HG02943 (cell line): ENCODE results near the gene ZSWIM3.
A peak's percentile ranks its signal among the peaks of the same experiment; 100 is the strongest.
"Not testable (repeated sequence)": the region's sequence is repeated elsewhere in the genome, so short reads cannot be mapped to it uniquely, and the experiment has no call there.

Source experiments
- ATAC-seq: cut with Tn5 transposase; IDR thresholded peaks from one replicate; pipeline ENCODE4 v1.9.1; 2021; ENCODE audit warnings: mild to moderate bottlenecking, low read depth, moderate library complexity; ENCODE audit not compliant: unreplicated experiment

The ZSWIM3 gene

DNA sequence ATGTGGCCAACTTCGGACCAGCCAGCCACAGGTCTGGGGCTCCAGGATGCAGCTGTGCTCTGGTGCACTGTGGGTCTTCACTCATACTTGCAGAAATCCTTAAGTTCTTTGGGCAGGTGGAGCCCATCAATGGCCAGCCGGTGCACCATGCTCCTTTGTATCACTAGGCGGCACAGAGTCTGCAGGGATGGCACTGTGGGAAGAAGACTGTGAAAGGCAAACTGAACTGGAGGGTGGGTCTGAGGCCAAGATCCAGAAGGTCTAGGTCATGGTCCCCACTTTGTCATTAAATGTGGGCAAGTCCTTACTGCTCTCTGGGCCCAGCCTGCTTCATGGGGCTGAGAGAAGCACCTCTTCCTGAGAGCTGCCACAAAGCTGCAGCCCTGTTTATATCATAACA lies 31.3 kb downstream of the ZSWIM3 start:
- ATAC-seq, result no peak

DNA sequence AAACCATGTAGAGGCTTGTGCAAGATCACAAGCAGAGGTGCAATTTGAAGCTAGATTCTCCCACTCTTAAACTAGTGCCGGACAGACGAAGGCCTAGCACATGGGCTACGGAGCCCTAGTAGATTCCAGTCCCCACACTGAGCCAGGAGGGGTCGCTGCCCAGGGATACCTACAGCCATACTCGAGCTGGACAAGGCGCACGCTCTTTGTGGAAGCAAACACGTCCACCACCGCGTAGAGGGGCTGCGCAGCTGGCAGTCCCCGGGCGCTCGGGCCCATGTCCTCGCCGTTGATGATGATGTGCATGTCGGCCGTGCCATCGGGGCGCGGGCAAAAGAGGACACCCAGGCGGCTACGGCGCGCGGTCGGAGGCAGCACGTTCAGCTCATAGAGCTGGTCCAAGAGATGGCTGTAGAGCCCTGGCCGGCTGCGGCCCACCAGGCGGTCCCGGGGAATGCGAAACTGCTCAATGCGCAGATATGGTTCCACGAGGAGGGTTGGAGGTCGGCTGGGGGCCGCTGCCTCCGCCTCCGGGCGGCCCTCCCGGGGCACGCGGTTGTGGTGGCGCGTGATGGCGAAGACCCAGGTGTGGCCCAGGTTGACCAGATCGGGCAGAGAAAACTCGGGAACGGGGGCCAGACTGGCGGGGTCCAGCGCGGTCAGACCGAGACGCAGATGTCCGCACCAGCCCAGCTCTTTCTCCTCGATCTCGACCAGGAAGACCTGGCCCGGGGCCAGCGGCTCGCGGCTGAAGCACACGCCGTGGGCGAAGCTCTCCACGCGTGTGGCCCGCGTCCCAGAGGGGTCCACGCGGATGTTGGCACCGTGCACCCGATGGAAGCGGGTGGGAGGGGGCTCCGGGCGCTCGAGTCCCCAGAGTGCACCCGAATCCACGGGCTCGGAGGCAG lies 32.9 kb downstream of the ZSWIM3 start:
- ATAC-seq, result no peak

DNA sequence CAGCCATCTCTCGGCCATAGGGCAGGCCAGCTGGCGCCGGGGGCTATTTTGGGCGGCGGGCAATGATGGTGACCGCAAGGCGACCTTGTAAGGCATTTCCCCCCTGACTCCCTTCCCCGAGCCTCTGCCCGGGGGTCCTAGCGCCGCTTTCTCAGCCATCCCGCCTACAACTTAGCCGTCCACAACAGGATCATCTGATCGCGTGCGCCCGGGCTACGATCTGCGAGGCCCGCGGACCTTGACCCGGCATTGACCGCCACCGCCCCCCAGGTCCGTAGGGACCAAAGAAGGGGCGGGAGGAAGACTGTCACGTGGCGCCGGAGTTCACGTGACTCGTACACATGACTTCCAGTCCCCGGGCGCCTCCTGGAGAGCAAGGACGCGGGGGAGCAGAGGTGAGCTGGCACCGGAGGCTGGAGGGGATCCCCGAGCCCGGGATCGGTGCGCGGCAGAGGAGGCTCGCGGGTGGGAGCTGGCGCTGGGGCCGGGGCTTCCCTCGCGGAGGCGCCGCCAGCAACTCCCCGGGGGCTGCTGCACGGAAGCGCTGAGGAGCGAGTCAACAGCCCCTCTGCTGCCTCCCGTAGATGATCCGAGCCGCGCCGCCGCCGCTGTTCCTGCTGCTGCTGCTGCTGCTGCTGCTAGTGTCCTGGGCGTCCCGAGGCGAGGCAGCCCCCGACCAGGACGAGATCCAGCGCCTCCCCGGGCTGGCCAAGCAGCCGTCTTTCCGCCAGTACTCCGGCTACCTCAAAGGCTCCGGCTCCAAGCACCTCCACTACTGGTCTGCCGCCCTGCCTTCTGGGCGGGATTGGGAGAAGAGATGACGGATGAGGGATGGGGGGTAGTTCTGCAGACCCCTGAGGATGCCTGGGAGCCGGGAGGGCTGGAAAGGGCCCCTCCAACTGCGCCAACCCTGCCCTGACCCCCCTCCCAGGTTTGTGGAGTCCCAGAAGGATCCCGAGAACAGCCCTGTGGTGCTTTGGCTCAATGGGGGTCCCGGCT lies 33.9 kb downstream of the ZSWIM3 start, which contains the start of the genes CTSA and NEURL2:
Gene CTSA (plus strand): TSS at position 351 of the 999 bp plus-strand sequence. CDS start 234 bp downstream, at position 585.
Gene NEURL2 (minus strand): TSS at position 224 of the 999 bp plus-strand sequence. CDS start 217 bp downstream, at position 7.
- ATAC-seq, result peak; percentile 71

DNA sequence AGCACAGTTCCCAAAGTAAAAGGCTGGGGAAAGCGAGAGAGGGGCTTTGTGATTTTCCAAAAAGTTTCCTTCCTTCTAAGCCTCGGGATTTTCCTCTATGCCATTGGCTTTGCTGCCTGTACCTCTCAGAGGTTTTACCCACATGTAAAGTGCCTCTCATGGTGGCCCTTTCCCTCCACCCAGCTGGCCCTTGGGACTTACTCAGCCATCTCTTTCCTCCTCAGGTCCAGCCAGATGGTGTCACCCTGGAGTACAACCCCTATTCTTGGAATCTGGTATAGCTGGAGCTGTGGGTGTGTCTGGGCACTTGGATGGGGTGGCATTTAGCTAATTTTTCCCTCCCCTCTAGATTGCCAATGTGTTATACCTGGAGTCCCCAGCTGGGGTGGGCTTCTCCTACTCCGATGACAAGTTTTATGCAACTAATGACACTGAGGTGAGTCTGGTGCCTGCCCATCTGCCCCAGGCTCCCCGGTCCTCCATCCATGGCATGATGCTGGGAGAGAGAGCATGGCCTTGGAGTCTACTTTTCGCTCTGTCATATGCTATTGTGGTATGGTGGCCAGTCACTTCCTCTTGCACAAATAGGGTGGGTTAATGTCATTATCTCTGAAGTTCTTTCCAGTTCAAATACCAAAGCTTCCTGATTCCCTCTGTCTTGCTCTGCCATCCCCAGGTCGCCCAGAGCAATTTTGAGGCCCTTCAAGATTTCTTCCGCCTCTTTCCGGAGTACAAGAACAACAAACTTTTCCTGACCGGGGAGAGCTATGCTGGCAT lies 34.8 kb downstream of the ZSWIM3 start:
- no peak for ATAC-seq

DNA sequence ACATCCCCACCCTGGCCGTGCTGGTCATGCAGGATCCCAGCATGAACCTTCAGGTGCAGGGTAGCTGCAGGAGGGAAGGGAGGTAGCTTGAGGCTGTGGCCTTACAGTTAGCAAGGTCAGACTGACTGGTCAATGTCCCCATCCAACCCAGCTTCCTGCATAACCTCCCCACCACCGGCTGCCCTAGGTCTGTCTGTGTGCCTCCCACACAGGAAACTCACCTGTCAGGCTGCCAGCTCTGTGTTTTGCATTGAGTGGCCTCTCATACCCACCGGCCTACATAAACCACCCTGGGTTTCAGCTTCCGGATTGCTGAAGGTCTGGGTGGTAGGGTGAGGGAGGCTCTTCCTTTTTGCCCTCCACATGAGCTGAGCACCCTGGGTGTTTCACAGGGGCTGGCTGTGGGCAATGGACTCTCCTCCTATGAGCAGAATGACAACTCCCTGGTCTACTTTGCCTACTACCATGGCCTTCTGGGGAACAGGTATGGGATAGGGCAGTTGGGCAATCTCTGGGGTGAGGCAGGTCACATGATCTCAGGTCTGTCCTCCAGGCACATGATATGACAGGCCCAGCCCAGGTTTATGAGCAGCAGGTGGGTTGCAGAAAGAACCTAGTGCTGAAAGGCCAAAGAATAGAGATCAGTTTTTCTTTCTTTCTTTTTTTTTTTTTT lies 35.5 kb downstream of the ZSWIM3 start:
- ATAC-seq, result no peak

DNA sequence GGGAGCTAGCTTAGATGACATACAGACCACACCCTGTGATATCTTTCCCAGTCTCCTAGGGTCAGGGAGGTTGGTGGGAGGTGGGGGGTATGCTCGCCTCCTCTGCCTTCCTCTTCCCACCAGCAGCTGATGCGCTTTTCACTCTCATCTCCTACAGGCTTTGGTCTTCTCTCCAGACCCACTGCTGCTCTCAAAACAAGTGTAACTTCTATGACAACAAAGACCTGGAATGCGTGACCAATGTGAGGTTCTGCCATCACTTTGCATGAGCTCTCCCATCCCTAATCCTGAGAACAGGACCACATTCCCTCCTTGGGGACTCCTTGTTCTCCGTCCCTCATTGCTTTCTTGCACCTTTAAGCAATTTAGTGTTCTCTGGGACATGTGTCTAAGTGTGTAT lies 36.4 kb downstream of the ZSWIM3 start:
- no peak for ATAC-seq

DNA sequence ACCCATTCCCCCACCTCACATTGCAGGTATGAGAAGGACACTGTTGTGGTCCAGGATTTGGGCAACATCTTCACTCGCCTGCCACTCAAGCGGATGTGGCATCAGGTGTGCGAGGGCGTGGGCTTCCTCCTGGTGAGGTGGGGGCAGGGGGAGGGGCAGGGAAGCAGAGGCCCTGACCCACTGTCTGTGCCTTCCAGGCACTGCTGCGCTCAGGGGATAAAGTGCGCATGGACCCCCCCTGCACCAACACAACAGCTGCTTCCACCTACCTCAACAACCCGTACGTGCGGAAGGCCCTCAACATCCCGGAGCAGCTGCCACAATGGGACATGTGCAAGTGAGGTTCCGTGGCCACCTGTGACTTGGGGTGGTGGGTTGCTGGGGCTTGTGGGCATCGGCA lies 37.4 kb downstream of the ZSWIM3 start:
- no peak for ATAC-seq

DNA sequence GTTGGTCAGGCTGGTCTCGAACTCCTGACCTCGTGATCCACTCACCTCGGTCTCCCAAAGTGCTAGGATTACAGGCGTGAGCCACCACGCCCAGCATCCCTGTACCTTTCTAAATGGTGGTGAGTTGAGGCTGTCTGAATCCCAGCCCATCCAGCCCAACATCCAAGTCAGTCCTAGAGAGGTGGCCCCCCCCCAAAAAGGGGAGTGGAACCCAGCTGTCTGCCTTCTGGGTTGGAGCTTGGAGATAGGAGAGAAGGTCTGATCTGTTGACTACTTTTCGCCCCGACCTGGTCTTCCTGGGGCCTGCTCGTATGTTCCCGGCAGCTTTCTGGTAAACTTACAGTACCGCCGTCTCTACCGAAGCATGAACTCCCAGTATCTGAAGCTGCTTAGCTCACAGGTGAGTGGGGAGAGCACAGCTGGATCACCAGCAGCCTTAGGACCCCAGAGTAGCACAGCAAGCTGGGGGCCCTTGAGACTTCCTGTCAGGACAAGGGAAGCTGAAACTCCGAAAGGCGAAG lies 39.3 kb downstream of the ZSWIM3 start:
- no peak for ATAC-seq

DNA sequence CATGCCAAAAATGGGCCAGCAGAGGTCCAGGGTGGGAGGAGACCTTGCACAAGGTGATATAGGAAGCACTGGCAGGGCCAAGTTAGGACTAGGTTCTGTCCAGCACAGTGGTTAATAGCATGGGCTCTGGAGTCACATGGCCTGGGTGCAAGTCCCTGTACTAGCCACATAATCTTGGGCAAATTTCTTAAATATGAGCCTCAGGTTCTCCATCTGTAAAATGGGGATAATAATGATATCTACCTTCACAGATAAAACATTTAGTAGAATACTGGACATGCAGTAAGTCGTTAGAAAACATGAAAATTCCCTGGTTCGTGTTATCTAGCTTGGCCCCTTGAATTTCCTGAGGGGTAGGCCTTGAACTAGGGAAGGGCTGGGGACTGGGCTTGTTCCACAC lies 39.9 kb downstream of the ZSWIM3 start:
- no peak for ATAC-seq

DNA sequence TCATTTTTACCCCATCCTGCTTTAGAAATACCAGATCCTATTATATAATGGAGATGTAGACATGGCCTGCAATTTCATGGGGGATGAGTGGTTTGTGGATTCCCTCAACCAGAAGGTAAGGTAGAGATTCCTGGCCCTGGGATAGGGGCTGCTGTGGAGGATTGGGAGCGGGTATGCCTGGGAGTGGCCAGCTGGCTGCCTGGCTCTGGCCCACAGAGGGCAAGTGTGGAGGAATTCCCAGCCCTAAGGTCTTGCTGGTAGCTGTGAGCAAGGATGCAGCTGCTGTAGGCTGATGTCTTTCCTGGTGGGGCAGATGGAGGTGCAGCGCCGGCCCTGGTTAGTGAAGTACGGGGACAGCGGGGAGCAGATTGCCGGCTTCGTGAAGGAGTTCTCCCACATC lies 40.3 kb downstream of the ZSWIM3 start:
- ATAC-seq, result no peak

DNA sequence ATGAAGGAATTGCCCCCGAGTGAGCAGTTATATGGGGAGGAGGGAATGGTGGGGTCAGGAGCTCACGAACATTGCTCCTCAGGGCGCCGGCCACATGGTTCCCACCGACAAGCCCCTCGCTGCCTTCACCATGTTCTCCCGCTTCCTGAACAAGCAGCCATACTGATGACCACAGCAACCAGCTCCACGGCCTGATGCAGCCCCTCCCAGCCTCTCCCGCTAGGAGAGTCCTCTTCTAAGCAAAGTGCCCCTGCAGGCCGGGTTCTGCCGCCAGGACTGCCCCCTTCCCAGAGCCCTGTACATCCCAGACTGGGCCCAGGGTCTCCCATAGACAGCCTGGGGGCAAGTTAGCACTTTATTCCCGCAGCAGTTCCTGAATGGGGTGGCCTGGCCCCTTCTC lies 40.9 kb downstream of the ZSWIM3 start:
- no peak for ATAC-seq

DNA sequence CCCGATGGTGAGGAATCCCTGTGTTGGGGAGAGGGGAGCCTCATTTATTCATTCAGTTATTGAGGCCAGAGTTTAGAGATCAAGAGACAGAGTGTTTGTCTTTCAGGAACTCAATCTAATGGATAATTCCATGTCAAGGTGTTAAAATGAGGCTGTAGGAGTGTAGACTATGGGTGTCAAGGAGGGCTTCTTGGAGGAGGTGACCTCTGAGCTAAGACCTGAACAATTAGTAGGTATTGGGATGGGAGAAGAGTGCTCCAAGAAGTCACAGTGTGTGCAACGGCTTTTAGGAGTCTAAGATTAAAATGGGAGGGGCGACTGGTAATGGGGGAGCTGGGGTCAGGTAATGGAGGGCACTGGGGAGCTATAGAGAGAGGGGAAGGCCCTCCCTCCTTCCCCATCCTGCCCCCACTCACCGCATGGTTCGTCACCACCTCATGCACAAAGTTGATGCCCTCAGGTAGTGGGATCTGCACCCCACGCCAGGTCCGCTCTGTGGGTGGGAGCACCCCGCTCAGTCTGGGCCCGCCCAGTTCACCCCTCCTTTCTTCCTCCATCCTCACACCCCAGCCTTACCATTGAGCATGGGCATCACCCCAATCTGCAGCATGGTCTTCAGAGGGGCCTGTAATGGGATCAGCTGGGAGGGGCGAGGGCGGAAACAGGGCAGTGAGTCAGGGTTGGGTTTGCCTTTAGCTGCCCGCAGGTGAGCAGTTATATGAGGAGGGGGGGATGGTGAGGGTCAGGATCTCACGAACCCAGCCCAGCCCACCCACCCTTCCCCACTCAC lies 41.8 kb downstream of the ZSWIM3 start:
- ATAC-seq, result no peak

DNA sequence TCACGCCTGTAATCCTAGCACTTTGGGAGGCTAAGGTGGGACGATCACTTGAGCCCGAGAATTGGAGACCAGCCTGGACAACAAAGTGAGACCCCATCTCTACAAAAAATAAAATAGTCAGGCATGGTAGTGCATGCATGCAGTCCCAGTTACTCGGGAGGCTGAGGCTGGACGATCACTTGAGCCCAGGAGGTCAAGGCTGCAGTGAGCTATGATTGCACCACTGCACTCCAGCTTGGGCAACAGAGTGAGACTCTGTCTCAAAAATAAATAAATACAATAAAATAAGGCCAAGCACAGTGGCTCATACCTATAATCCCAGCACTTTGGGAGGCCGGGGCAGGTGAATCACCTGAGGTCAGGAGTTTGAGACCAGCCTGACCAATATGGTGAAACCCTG lies 43.9 kb downstream of the ZSWIM3 start:
- ATAC-seq, result not testable (repeated sequence)

DNA sequence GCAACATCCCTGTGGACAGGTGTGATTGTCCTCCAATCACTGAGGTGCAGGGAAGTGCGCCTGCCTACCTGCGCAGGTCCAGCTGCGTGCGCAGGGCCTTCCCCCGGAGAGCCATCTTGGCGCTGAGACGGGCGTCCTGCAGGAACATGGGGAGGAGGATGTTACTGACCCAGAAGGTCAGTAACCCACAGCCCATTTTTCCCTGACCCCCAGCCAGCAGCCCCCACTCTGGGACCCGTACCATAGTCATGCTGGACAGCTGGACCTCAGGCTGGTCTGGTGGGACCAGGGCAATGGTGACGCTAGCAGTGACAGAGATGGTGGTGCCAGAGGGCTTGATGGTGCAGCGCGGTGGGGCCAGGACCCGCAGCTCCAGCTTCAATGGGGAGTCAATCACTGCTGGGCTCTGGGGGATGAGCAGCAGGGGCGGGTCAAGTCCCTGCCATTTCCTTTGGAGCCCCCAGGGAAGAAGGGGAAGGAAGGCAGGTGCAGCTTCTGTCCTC lies 44.8 kb downstream of the ZSWIM3 start:
- ATAC-seq, result no peak

DNA sequence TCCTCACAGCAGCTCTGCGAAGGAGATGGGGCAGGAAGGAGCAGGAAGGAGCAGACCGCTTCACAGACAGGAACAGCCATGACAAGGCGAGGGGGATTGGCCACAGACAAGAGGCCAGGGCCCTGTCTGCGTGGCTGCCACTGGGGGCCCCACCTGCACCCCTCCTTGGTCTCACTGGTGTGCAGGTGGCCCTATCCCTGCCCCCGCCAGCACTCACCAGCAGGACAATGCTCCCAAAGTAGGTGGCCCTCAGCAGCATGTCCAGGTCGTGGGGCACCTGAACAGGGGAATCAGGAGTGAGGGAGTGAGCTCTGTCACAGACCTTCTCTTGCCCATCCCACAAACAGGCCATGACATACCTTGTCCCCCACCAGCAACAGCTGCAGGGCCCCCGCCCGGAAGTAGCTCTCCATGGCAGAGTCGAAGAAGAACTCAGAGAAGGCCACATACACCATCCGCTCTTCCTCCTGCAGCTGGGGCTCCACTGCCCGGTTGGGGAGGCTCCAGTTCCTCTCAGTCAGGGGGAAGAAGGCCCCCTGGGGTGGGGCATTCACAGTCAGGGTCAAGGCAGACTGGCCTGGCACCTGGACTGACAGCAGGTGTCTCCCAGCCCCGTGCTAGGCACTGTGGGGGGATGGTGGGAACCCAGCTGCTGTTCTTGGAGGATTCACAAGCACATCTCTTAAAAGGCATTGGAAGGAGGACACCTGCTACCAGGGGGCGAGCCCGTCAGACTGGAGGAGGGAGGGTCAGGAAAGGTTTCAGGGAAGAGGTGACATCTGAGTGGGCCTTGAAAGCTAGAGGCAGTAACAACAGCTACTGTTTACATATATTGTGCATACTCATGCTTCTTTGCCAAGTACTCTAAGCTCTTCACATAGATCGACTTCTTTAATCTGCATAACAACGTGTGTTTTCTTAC lies 47.4 kb downstream of the ZSWIM3 start:
- ATAC-seq, result no peak

DNA sequence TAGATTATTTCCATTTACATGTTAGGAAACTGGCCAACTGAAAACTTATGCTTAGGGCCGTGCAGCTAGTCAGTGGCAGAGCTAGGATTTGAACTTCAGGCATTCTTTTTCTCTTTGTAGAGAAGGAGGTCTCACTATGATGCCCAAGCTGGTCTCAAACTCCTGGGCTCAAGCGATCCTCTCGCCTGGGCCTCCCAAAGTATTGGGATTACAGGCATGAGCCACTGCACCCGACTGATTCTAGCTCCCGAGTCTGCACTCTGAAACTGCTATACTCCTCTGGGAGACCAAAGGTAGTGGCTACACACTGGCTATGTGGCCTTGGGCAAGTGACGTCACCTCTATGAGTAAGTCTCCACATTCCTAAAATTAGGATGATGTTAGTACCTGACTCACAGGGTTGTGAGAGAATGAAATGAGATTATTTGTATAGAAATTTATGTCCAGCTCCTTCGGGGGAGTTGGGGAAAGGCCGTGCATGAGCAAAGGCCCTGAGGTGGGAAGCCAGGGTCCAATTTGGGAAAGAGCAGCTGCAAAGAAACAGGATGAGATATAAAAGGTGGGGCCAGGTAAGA lies 48.2 kb downstream of the ZSWIM3 start:
- no peak for ATAC-seq
